A549 (cell line): ENCODE results near the gene DARS1. TPM values are rescaled to one million over a fixed set of nuclear protein-coding genes. Genes with fewer than 3 reads are reported as not detected.

ENCODE experiments used
- ATAC-seq, 2 experiments: fragments of 200-7000 bp in 1 of 2; fragments of >200 bp in 1 of 2; cut with Nextera tagmentation in 1 of 2; cut with Tn5 transposase in 1 of 2; 3 replicates each; pipeline versions ENCODE4 v1.8.0 to v1.9.1; 2018 to 2020; ENCODE audit warnings: mild to moderate bottlenecking in 1 of 2, moderate library complexity in 1 of 2
- CTCF ChIA-PET: fragments of 300-600 bp; sonication (Branson Sonifier 250); formaldehyde crosslinking; extraction: SDS; loops from one replicate; lab custom pipeline; 2021; ENCODE audit warnings: antibody characterized with exemption, inconsistent platforms; lab: Yijun Ruan, JAX
- POLR2A ChIA-PET: fragments of 350-600 bp; formaldehyde crosslinking; extraction: SDS; loops from one replicate; lab custom pipeline; 2021; ENCODE audit warnings: antibody characterized with exemption, inconsistent platforms; lab: Yijun Ruan, JAX
- DNase-seq, 2 experiments: peaks; one replicate each; pipeline versions ENCODE4 v3.0.0 to v3.0.0-alpha.2; 2011 to 2016; ENCODE audit warnings: low read depth in 1 of 2, low spot score in 1 of 2
- FAIRE-seq: peaks from 2 replicates; lab custom pipeline; 2011; peaks lifted over from hg19 to GRCh38; lab: Jason Lieb, UNC
- H3K27ac ChIP-seq, 2 experiments: fragments of >200 bp; sonication (Bioruptor Twin); formaldehyde crosslinking; 3 replicates each; pipeline ENCODE4 v1.5.1; 2016 to 2017
- H3K4me1 ChIP-seq: fragments of >200 bp; sonication (Bioruptor Twin); formaldehyde crosslinking; 3 replicates; pipeline ENCODE4 v1.6.1; 2016
- H3K4me2 ChIP-seq: fragments of >200 bp; sonication (Bioruptor Twin); formaldehyde crosslinking; 3 replicates; pipeline ENCODE4 v1.6.1; 2016
- H3K4me3 ChIP-seq: fragments of >200 bp; sonication (Bioruptor Twin); formaldehyde crosslinking; 3 replicates; pipeline ENCODE4 v1.5.1; 2016
- H3K9me3 ChIP-seq: fragments of >200 bp; sonication (Bioruptor Twin); formaldehyde crosslinking; 3 replicates; pipeline ENCODE4 v1.6.1; 2016
- BCL3 ChIP-seq: fragments of >200 bp; sonication (Bioruptor Twin); formaldehyde crosslinking; IDR thresholded peaks from 3 replicates; pipeline ENCODE4 v1.6.1; 2016
- CBX2 ChIP-seq: fragments of 200-600 bp; sonication (generic); IDR thresholded peaks from 2 replicates; pipeline ENCODE4 v1.6.1; 2016; ENCODE audit warnings: low read depth, mild to moderate bottlenecking, borderline replicate concordance
- CBX8 ChIP-seq: fragments of 200-600 bp; sonication (generic); IDR thresholded peaks from 2 replicates; pipeline ENCODE4 v1.6.1; 2016
- CHD2 ChIP-seq: fragments of 150-350 bp; IDR thresholded peaks from 2 replicates; pipeline ENCODE4 v1.6.1; 2014; ENCODE audit warnings: low read length; ENCODE audit not compliant: partially characterized antibody
- CHD4 ChIP-seq: fragments of 200-600 bp; sonication (generic); IDR thresholded peaks from 2 replicates; pipeline ENCODE4 v1.6.1; 2016; ENCODE audit warnings: antibody characterized with exemption, mild to moderate bottlenecking, borderline replicate concordance
- EP300 ChIP-seq, 2 experiments: fragments of >200 bp; sonication (Bioruptor Twin); formaldehyde crosslinking; IDR thresholded peaks; 2 replicates in 1 of 2; 3 replicates in 1 of 2; pipeline ENCODE4 v1.6.1; 2016 to 2017
- GATA3 ChIP-seq: IDR thresholded peaks from 2 replicates; pipeline ENCODE4 v1.6.1; 2012; ENCODE audit warnings: borderline replicate concordance
- HDAC2 ChIP-seq: fragments of 200-600 bp; sonication (generic); IDR thresholded peaks from 2 replicates; pipeline ENCODE4 v1.6.1; 2016
- HOXB5 ChIP-seq: fragments of 250-450 bp; sonication (Bioruptor Pico); IDR thresholded peaks from 2 replicates; pipeline ENCODE4 v1.5.0; 2020; ENCODE audit warnings: mild to moderate bottlenecking, moderate library complexity
- JUN ChIP-seq, 2 experiments: fragments of >200 bp; sonication (Bioruptor Twin); formaldehyde crosslinking; IDR thresholded peaks; 2 replicates in 1 of 2; 3 replicates in 1 of 2; pipeline ENCODE4 v1.6.1; 2016 to 2017
- JUNB ChIP-seq: fragments of >200 bp; sonication (Bioruptor Twin); formaldehyde crosslinking; IDR thresholded peaks from 2 replicates; pipeline ENCODE4 v1.6.1; 2016
- MAFK ChIP-seq: fragments of 450-650 bp; IDR thresholded peaks from 2 replicates; pipeline ENCODE4 v1.6.1; 2014; ENCODE audit not compliant: partially characterized antibody
- MAZ ChIP-seq: fragments of 150-350 bp; IDR thresholded peaks from 2 replicates; pipeline ENCODE4 v1.6.1; 2014; ENCODE audit warnings: antibody characterized with exemption, low read depth, low read length, borderline replicate concordance
- NPAS2 ChIP-seq: fragments of 250-450 bp; sonication (Bioruptor Pico); IDR thresholded peaks from 2 replicates; pipeline ENCODE4 v1.8.0; 2022; ENCODE audit warnings: mild to moderate bottlenecking, moderate library complexity, borderline replicate concordance
- PHF8 ChIP-seq: fragments of 200-600 bp; sonication (generic); IDR thresholded peaks from 2 replicates; pipeline ENCODE4 v1.6.1; 2016; ENCODE audit warnings: low read depth, mild to moderate bottlenecking, antibody characterized with exemption, moderate library complexity, borderline replicate concordance
- RAD21 ChIP-seq, 2 experiments: fragments of >200 bp in 1 of 2; sonication (Bioruptor Twin) in 1 of 2; formaldehyde crosslinking in 1 of 2; IDR thresholded peaks in 1 of 2; conservative IDR thresholded peaks in 1 of 2; 2 replicates in 1 of 2; 3 replicates in 1 of 2; pipeline ENCODE4 v1.6.1; 2012 to 2018; ENCODE audit warnings: inconsistent platforms in 1 of 2
- RFX5 ChIP-seq: fragments of 450-650 bp; IDR thresholded peaks from 2 replicates; pipeline ENCODE4 v1.7.1; 2014; ENCODE audit warnings: antibody characterized with exemption, mild to moderate bottlenecking, moderate library complexity
- SMC3 ChIP-seq: fragments of >200 bp; sonication (Bioruptor Twin); formaldehyde crosslinking; IDR thresholded peaks from 3 replicates; pipeline ENCODE4 v1.6.1; 2018; ENCODE audit warnings: inconsistent platforms
- TP53 ChIP-seq: fragments of 250-450 bp; sonication (Bioruptor Pico); IDR thresholded peaks from 2 replicates; pipeline ENCODE4 v1.5.0; 2021; ENCODE audit warnings: mild to moderate bottlenecking, moderate library complexity
- ZFP36 ChIP-seq: fragments of 450-650 bp; IDR thresholded peaks from 2 replicates; pipeline ENCODE4 v1.6.1; 2014; ENCODE audit warnings: borderline replicate concordance; ENCODE audit not compliant: partially characterized antibody
- WGBS: methylation state at CpG from one replicate; pipeline ENCODE4 v1.1.6; 2017; ENCODE audit errors: missing lambda C conversion rate; 5-methylcytosine and 5-hydroxymethylcytosine counted together
- polyA plus RNA-seq, 4 experiments: library from polyadenylated mRNA; depleted of rRNA in 3 of 4; stranded (reverse); fragments of >200 nt; fragmentation: RNase III in 1 of 4; extraction: RNeasy Plus Mini Kit Qiagen cat#74134 plus additional on column Dnase treatment in 1 of 4; gene quantifications; 2 replicates in 3 of 4; 3 replicates in 1 of 4; pipeline ENCODE4 v1.2.3, GENCODE V29; 2011 to 2017
- TF ChIP-seq, protein P1 (sequence below): fragments of 250-450 bp; sonication (Bioruptor Pico); IDR thresholded peaks from 2 replicates; pipeline ENCODE4 v1.5.0; 2020; ENCODE audit warnings: low read depth, mild to moderate bottlenecking, moderate library complexity
- TF ChIP-seq, protein P2 (sequence below): IDR thresholded peaks from 2 replicates; pipeline ENCODE4 v1.6.1; 2012
- TF ChIP-seq, protein P3 (sequence below): fragments of 150-350 bp; IDR thresholded peaks from 2 replicates; pipeline ENCODE4 v1.6.1; 2014; ENCODE audit warnings: low read depth, mild to moderate bottlenecking, low read length

Gene DARS1
- polyA plus RNA-seq, 2 of the 4 experiments (the other 2 are of a cell fraction): 83.8 to 130 TPM

- ATAC-seq: no peak
- POLR2A ChIA-PET: no interaction called here
- Histone ChIP-seq H3K4me2 (no peak overlapping the region), H3K9me3 (no peaks in the 10 kb centered on the region), H3K4me3 (no peak overlapping the region), H3K4me1 (no peaks in the 10 kb centered on the region)
- FAIRE-seq: no peak
- CTCF ChIA-PET: no interaction called here
- WGBS: 76% methylated on average over 4 of the region's 4 CpGs
- TF ChIP-seq NPAS2: no peak
- TF ChIP-seq CHD2: no peak
- no peak for TF ChIP-seq CBX8
- TF ChIP-seq, protein P1, sequence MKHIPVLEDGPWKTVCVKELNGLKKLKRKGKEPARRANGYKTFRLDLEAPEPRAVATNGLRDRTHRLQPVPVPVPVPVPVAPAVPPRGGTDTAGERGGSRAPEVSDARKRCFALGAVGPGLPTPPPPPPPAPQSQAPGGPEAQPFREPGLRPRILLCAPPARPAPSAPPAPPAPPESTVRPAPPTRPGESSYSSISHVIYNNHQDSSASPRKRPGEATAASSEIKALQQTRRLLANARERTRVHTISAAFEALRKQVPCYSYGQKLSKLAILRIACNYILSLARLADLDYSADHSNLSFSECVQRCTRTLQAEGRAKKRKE (CRISPR knock-in tag): no peak
- no peak for TF ChIP-seq SMC3
- no peak for TF ChIP-seq BCL3
- no peak for TF ChIP-seq RFX5
- no peak for TF ChIP-seq RAD21 (conservative IDR thresholded peaks at IDR 0.05 in 1 of 2, IDR thresholded peaks at IDR 0.05 in 1 of 2)
- TF ChIP-seq PHF8: no peak
- TF ChIP-seq HOXB5 (CRISPR knock-in tag): no peak
- TF ChIP-seq, protein P2, sequence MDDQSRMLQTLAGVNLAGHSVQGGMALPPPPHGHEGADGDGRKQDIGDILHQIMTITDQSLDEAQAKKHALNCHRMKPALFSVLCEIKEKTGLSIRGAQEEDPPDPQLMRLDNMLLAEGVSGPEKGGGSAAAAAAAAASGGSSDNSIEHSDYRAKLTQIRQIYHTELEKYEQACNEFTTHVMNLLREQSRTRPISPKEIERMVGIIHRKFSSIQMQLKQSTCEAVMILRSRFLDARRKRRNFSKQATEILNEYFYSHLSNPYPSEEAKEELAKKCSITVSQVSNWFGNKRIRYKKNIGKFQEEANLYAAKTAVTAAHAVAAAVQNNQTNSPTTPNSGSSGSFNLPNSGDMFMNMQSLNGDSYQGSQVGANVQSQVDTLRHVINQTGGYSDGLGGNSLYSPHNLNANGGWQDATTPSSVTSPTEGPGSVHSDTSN: no peak
- no peak for TF ChIP-seq MAZ
- no peak for TF ChIP-seq CBX2
- TF ChIP-seq ZFP36: no peak
- TF ChIP-seq EP300 (IDR thresholded peaks at IDR 0.05): no peak
- no peak for TF ChIP-seq CHD4
- TF ChIP-seq JUN (IDR thresholded peaks at IDR 0.05): no peak
- TF ChIP-seq MAFK: no peak
- TF ChIP-seq GATA3: no peak
- TF ChIP-seq TP53 (CRISPR knock-in tag): no peak
- TF ChIP-seq, all 56 proteins: peak for 0
- no peak overlapping the region for H3K27ac ChIP-seq
- no peak for DNase-seq
Observed at GRCh38 chr2:135999899-136000298, 14.5 kb upstream of the DARS1 start.

GRCh38 chr2:135998879-135999278, 13.5 kb upstream of the DARS1 start:
- H3K27ac ChIP-seq: no peak overlapping the region
- ATAC-seq (no peak), FAIRE-seq (no peak), DNase-seq (no peak)
- no peaks in the 10 kb centered on the region for H3K9me3 ChIP-seq
- POLR2A ChIA-PET: no interaction called here
- 94% methylated on average over 5 of the region's 5 CpGs for WGBS
- H3K4me1 ChIP-seq: no peaks in the 10 kb centered on the region
- no peak overlapping the region for H3K4me2 ChIP-seq
- no peak overlapping the region for H3K4me3 ChIP-seq
- TF ChIP-seq TP53 (CRISPR knock-in tag): no peak
- TF ChIP-seq, protein P3, sequence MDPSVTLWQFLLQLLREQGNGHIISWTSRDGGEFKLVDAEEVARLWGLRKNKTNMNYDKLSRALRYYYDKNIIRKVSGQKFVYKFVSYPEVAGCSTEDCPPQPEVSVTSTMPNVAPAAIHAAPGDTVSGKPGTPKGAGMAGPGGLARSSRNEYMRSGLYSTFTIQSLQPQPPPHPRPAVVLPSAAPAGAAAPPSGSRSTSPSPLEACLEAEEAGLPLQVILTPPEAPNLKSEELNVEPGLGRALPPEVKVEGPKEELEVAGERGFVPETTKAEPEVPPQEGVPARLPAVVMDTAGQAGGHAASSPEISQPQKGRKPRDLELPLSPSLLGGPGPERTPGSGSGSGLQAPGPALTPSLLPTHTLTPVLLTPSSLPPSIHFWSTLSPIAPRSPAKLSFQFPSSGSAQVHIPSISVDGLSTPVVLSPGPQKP: no peak
- no peak for TF ChIP-seq JUNB
- no peak for TF ChIP-seq HDAC2
- TF ChIP-seq EP300 (IDR thresholded peaks at IDR 0.05): no peak
- TF ChIP-seq SMC3: no peak
- CTCF ChIA-PET: interaction anchor here (0.7 kb wide), 1 partner anchor 89 kb away, joined by 3 read pairs; no protein-coding TSS in a partner anchor
